GM19025 (cell line): ENCODE measurements around the gene RAD51B.
"Not testable (repeated sequence)": the region's sequence is repeated elsewhere in the genome, so short reads cannot be mapped to it uniquely, and the experiment has no call there.

Experiments used
- ATAC-seq: cut with Tn5 transposase; IDR thresholded peaks from one replicate; pipeline ENCODE4 v1.9.1; 2021; ENCODE audit warnings: mild to moderate bottlenecking, low read depth, moderate library complexity; ENCODE audit not compliant: unreplicated experiment

The RAD51B gene

DNA sequence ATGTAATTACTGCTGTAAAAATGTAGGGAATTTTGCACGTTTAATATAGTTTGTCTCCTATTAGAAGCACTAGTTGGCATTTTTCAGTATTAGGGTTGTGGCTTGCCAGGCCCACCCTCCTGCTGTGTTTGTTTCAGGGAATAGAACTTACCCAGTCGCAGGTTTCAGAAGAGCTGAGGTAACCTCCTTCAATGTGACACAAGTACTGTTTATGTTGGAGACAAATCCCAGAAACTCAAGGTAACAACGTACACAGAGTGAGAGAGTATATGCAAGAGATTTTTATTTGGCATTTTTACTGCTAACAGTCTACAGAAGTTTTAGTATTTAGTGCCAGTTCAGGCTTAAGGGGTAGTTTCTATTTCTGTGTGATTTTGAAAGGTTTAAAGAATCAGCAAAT, 284.3 kb downstream of the RAD51B start:
- no peak for ATAC-seq

DNA sequence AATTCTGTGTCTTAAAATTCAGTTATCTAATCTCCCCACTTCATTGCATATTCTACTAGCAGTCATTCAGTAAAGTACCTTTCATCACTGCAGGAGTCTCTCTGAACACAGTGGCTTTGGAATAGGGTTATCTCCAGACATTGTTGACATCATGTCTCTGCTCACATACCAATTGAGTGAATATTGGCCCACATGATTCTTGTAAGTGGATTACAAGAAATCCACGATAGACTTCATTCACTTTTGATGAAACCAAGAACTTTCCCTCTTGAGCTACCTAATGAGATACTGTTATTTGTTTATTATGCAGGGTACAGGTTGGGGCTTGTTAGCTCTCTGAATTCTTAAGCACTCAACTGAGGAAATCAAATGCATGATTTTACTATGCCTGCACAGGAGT, 284.9 kb downstream of the RAD51B start:
- ATAC-seq: no peak

DNA sequence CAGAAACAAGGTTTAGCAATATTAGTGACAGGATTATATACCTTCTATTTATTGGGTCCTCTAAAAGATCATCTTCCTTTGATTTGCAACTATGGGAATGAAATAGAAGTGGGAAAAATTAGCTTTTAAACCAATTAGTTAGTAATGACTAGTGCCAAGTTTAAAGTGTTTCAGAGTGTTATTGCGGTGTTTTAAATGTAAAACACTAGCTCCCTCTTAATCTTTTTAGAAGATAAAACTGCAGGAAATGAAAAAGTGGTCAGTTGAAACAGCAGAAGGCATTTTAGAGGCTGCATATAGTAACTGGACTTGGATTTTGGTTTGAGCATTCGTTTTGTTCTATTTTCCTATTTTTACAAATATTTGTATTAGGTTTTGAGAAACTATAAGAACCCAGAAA, 286.2 kb downstream of the RAD51B start:
- ATAC-seq: no peak

DNA sequence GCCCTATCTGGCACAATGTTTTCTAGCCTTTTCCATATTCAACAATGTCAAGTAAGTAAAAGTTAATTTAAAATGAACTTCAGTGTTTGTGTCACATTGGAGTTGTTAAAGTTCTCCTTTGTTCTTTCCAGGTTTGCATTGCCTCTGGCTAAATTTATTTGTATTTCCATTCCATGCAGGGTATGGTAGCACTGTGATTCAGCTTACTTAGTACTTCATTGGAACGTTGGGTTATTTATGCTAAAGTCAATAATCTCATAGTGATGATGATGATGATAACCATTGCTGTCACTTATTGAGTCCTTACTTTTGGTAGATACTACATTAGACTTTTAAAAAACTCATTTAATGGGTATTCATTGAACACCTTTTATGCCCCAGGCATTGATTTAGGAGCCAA, 286.9 kb downstream of the RAD51B start:
- ATAC-seq: no peak

DNA sequence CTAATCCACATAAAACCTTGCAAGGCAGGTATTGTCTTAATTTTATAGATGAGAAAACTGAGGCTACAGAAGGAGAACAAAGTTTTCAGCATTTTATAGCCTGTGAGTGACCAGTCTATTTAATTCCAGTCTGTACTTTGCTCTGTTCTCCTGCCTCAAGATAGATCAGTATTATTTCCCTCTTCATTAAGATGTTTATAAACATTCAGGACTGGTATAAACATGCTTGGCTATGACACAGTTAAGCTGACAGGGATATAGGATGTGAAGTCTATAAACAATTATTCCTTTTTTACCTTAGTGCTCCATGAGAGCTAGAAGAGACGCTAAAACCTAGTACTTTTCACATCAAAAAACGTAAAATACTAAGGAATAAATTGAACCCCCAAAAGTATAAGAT, 287.3 kb downstream of the RAD51B start:
- no peak for ATAC-seq

DNA sequence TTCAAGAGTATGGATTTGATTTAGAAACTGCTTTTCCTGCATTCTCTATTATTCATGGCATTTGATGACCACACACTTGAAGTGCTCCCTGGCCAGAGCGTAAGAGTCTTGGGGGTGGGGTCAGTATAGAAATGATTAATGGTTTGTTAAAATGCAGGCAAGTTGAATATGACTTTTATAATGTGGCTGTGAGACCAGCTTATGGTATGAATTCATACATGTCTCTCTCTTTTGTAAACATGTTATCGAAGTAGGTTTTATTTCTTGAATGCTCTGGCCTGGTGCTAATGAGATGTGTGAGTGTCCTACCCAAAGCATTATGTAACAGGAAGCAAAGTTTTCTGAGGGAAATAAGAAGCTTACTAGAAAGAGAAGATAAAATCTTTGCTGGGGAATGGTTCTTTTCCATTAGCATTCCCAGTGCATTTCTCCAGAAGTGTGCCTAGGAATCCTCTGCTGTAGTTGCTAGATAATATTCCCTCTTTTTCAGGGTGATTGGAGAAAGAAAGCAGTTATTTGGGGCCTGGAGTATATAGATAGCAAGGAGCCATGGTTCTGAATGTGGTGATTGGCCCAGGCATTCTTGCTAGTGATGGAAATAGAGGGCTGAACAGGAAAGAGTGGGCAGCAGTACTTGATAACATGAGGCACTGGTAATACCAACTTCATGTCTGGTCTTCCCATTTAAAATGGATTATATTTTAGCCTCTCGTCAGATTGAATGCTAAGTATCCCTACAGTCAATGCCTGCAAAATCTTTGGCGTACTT, 289.7 kb downstream of the RAD51B start:
- no peak for ATAC-seq

DNA sequence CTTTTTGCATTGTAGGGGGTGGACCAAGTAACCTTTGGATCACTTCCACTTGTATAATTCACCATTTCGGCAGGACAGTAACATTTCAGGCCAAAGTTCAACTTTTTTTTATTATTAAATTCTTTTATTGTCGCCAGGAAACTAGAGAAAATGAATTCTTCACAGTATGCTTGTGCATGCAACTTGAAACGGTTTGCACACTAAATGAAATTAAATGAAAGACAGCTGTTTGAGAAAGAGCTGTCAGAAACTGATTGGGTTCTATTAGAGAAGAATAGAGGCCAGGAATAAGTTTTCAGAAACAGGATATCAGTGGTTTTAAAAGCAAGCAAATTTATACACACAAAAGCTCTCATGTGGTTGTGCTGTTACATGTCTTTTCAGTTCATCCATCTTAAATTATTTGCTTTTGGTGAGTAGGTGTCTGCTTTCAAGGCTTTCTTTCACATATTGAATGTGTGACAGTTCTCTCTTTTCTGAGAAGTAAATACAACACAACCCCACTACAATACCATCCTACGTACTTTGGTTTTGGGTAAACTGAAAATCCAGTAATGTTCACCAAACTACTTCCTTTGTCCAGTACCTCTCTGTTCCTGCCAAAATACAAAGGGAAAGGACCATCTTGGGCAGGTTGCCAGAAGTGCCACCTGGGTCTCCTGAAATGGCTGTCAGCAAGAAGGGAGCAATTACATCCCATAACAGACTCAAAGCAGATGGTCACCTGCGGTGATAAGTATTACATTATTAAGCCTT, 291.7 kb downstream of the RAD51B start:
- no peak for ATAC-seq

DNA sequence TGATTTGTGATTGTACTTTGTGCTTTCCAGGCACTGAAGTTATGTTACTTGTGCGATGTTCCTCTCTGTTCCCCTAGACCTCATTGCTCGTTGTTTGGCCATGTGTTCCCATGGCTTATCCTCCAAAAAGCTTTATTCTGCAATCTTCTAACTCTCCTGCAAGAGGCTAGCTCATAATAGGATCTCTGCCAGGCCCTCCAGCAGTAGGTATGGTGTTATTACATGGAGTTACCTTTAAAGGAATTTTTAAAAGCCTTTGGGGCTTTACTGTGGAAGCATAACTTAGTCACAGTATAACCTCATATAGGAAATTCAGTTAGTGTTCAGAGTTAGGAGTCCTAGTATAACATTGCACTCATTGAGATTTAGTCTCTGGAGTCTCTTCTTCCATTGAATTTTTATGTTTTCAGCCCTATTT, 292.3 kb downstream of the RAD51B start:
- ATAC-seq: no peak

DNA sequence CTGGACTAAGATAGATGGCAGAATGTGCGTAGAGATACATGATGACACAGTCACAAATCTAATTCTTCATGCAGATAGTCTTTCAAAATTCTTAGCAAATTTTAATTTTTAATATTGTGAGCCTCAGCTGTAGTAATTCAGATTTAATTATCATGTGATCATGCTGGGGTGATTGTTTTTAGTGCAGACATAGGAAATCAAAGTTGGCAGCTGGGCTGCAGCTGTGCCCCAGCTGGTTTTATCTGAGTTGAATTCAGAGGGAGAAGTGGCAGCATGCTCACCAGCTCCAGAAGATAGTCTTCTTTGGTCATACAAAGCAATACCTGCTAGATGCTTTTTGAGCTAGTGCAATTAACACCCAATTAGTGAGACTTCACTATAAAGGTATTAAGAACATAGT, 292.9 kb downstream of the RAD51B start:
- ATAC-seq: no peak

DNA sequence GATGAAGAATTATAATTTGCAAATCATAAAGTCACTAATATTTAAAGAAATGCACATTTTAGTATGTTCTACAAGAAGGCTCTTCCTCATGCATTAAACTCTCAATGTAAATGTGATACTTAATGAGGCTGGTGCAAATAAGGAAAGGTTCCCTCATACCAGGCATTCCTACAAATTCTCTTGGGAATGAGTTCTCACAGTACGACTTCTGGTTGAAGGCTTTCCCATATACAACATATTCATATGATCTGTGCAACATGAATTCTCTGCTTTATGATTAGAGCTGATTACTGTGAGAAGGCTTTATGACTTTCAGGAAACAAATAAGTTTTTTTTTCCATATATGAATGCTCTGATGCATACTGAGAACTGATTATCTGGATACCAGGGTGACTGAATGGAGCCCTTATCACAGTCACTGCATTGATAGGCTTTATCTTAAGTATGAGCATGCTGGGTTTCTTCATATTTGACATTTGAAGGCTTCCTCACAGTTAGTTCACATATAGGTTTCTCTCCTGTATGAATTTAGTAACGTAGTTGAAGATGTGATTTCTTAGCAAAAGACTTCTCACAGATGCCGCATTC, 293.9 kb downstream of the RAD51B start:
- no peak for ATAC-seq

DNA sequence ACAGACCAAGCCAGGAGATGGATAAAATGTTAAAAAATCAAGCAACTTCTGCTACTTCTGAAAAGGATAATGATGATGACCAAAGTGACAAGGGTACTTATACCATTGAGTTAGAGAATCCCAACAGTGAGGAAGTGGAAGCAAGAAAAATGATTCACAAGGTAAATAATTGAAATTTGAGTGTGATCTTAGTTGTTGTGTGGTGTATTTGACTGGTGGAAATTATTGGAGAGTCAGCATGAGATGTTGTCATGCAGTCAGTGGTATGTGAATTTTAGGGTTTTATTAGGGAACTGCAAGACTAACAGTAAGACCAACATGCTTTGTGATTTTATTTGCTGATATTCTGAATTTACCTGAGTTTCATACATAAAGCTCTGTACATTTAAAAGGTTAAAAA, 296.4 kb downstream of the RAD51B start:
- not testable (repeated sequence) for ATAC-seq

DNA sequence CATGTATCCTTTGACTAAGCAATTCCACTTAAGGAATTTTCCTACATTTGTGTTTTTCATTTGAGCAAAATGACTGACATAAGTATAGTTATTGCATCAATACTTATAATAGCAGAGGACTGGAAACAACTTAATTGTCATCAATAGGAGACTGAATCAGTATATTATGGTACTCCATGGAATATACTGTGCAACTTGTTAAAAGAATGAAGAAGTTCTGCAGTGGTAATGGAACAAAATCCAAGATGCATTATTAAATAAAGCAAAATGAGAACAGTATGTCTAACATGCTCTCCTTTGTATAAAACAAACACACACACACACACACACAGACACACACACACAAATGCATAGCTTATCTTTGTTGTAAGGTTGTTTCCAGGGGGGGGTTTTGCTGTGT, 303.1 kb downstream of the RAD51B start:
- no peak for ATAC-seq

DNA sequence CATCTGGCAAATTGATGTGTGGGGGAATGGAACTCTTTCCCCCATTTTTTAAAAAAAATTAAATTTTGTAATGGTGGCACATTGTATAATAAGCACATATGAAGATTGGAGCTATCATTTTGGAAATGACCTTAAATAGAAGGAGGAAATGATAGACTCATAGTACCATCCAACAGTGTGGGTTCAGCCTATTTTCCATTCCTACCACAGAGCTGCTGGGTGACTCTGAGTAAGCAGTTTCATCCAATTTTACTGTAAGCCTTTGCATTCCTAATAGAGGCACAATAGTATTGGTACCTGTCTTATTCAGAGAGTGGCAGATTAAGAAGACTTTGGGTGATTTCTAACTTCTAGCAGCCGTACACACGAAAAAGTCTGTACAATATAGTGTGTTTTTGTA, 304.5 kb downstream of the RAD51B start:
- ATAC-seq: no peak

DNA sequence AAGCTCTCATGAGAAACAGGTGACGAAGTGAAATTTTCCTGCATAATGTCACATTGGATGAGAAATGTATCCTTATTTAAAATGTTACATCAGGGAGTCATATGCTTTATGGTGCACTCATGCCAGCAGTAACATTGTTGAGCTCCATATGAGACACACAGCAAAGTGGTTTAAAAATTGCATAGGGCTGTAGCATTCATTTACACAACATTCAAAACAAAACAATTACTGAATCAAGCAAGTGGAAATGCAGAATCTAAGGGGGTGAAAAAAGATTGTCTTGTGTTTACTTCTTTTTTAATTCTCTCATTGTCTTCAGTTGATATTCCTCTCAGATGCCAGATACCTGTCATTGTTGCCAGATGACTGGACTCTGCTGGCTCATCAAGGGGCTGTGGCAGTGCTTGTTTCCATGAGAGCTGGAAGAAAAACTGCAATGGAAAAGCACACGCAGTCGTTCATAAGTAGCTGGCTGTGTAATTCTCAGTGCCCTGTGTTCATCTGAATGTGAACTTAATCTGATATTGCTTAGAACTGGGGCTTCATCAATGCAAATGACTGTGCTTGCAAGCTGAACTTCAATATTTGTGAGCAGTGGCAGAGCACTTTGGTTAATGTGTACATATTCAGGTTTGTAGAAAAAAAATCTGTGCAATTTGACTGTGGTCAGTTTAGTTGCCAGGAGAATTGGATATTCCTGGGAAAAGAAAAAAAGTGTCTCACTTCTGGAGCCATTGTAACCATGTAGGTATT, 305.6 kb downstream of the RAD51B start:
- ATAC-seq: no peak

DNA sequence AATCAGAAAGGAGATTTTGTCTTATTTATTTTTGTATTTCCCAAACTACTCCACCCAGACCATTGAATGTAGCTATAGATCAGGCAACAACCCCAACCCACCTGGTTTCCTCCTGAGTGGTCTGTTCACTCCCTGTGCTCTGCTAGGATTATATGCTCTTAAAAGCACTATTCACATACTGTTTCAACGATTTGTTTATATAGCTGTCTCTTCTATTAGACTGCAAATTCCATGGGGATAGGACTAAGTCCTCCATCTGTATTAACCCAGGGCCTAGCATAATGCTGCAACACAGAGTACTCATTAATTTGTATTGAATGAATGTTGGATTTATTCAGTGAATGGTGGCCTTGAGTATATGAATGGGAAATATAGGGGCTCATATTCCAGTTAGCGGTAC, 307.6 kb downstream of the RAD51B start:
- no peak for ATAC-seq

DNA sequence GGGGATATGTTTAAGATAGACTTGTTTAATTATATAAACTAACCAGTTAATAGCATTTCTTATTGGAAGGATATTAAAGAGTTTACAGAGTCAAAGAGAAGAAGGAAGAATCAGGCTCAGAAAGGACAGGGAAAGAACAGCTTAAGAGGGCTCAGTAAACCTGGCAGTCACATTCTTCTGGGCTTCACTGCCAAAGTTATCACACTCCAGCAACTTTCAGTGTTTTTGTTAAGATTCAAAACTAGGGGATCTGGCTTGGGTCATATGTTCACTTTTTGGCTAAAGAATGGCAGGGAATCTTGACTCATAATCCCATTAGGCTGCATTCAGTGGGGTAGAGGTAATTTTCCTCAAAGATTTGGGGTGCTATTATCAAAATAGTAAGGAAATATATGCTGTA, 312.3 kb downstream of the RAD51B start:
- no peak for ATAC-seq

DNA sequence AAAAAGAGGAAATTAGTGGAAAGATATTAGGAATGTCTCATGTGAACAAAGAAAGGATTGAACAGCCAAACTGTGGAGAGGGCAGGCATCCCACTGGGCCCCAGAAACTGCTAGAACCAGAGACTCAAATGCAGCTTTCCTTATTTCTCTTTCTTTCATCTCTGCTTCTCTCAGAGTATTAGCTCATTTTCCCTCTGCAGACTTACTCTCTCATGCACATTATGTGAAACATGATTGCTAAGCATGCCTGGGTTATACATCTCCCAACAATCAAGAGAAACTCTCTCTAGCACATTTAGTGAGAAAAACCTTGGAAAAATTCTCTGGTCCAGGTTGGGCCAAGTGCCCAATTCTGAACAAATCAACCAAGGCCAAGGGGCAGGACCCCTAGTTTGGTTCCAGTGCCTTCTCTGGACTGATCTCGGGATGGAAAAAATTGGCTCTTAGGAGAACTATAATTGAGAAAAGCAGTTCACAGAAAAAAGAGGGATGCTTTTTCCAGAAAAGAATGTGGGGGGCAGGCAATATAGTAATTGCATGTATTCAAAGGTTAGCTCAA, 313.1 kb downstream of the RAD51B start:
- no peak for ATAC-seq

DNA sequence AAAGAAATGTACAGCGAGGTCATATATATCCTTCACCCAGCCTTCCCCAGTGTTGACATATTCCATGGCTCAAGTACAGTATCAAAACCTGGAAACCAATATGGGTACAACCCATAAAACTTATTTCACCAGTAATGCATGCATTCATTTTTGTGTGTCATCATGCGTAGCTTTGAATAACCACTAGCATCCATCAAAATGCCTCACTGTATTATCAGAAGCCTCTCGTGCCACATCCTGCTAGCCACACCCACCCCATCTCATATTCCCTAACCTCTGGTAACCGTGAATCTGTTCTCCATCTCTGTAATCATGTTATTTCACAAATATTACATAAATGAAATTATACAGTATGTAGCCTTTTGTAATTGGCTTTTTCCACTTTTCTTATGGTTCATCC, 314.3 kb downstream of the RAD51B start:
- ATAC-seq: no peak

DNA sequence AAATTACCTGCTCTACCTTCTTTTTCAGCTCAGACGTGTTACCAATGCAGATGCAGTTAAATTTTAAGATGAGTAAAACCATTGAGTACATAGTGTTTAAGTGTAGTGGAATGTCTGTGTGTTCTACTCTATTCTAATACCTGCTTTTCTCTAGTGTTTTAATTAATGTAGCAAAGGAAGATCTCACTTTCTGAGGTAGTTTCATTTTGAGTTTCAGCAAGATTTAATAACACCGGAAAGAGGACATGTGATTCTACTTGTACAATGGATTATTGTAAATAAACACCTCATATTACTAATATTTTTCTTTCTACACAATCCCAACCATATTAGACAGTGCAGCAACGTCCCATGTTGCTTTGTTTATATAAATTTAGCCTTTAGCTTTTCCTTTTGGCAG, 315.4 kb downstream of the RAD51B start:
- ATAC-seq: no peak

DNA sequence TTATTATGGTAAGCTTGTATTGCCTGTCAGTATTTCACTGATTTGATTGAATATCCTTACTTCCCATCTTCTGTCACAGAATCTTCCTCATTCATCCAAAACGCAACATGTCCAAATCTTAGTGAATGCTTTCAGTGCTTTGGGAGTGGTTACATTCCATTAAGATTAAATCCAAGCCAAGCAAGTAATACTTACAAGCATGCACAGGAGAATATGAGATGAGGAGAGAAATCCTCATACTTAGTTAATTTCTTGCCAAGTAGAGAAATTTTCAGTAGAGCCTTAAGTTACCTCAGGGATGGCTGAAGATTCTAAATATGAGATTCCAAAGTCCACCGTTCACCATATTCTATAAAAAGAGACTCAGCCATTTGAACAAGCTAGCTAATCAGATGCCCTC, 316.0 kb downstream of the RAD51B start:
- ATAC-seq: no peak
